K562 (cell line): ENCODE measurements around the gene SLC35F4. TPM values are rescaled to one million over a fixed set of nuclear protein-coding genes. Genes with fewer than 3 reads are reported as not detected.

Experiments
- ATAC-seq: fragments of 200-7000 bp; cut with Tn5 transposase; 3 replicates; pipeline ENCODE4 v1.9.1; 2020; ENCODE audit warnings: moderate library complexity
- BruUV-seq: library from RNA; stranded (reverse); fragments of 400-500 nt; replicated peaks from 2 replicates; lab custom pipeline; 2021; lab: Mats Ljungman, UMichigan
- CTCF ChIA-PET: fragments of 300-600 bp; formaldehyde crosslinking; extraction: SDS; loops from one replicate; lab custom pipeline; 2021; ENCODE audit warnings: low intra/inter-chr PET ratio; lab: Yijun Ruan, JAX
- POLR2A ChIA-PET: fragments of 300-600, 350-650 bp; sonication (Branson Sonifier 250); formaldehyde crosslinking; extraction: SDS; loops from one replicate; lab custom pipeline; 2021; ENCODE audit warnings: antibody characterized with exemption, inconsistent platforms; lab: Yijun Ruan, JAX
- DNase-seq, 4 experiments: peaks; one replicate each; pipeline versions ENCODE4 v3.0.0 to v3.0.0-alpha.2; 2011 to 2018; ENCODE audit warnings: low spot score in 3 of 4, mixed read lengths in 3 of 4; ENCODE audit errors: extremely low read depth in 1 of 4
- FAIRE-seq: peaks from 2 replicates; lab custom pipeline; 2011; peaks lifted over from hg19 to GRCh38; lab: Jason Lieb, UNC
- H2AFZ ChIP-seq: 2 replicates; pipeline ENCODE4 v1.6.0; 2011; ENCODE audit warnings: low read depth, low read length, control low read depth, inconsistent platforms
- H3K27ac ChIP-seq: fragments of 200-600 bp; 3 replicates; pipeline ENCODE4 v1.8.0; 2011; ENCODE audit warnings: low read depth, mild to moderate bottlenecking, control low read depth, inconsistent platforms, low read length, moderate library complexity, mixed read lengths; ENCODE audit errors: extremely low read depth
- H3K27me3 ChIP-seq, 2 experiments: fragments of 300-600 bp in 1 of 2; 2 replicates in 1 of 2; 3 replicates in 1 of 2; pipeline versions ENCODE4 v1.6.0 to v1.8.0; 2011; ENCODE audit warnings: inconsistent platforms in 2 of 2, low read length in 2 of 2, mild to moderate bottlenecking in 1 of 2, mixed read lengths in 1 of 2, moderate library complexity in 1 of 2; ENCODE audit not compliant: control insufficient read depth in 2 of 2, insufficient read depth in 2 of 2
- H3K36me3 ChIP-seq: fragments of 300-600 bp; 3 replicates; pipeline ENCODE4 v1.8.0; 2011; ENCODE audit warnings: mild to moderate bottlenecking, low read length, inconsistent platforms; ENCODE audit not compliant: control insufficient read depth, insufficient read depth
- H3K4me1 ChIP-seq, 2 experiments: fragments of 200-600 bp in 1 of 2; replicated peaks in 1 of 2; 2 replicates in 1 of 2; 3 replicates in 1 of 2; pipeline versions ENCODE4 v1.5.1 to v1.8.0; 2011; ENCODE audit warnings: inconsistent platforms in 2 of 2, low read length in 2 of 2, mild to moderate bottlenecking in 1 of 2, mixed read lengths in 1 of 2, moderate library complexity in 1 of 2; ENCODE audit not compliant: control insufficient read depth in 2 of 2, insufficient read depth in 2 of 2
- H3K4me2 ChIP-seq: 2 replicates; pipeline ENCODE4 v1.6.1; 2011; ENCODE audit warnings: low read length, control low read depth, inconsistent platforms, mixed read lengths; ENCODE audit not compliant: insufficient read depth
- H3K4me3 ChIP-seq: fragments of 200-600 bp; sonication (generic), shearing (Covaris generic); 2 replicates; pipeline ENCODE4 v1.5.1; 2016; ENCODE audit warnings: control low read depth, inconsistent platforms
- H3K79me2 ChIP-seq: fragments of 200-600 bp; 3 replicates; pipeline ENCODE4 v1.8.0; 2011; ENCODE audit warnings: low read length, inconsistent platforms; ENCODE audit not compliant: control insufficient read depth, insufficient read depth
- H3K9ac ChIP-seq, 2 experiments: 2 replicates each; pipeline versions ENCODE4 v1.6.0 to v1.6.1; 2011; ENCODE audit warnings: low read depth in 2 of 2, low read length in 2 of 2, control low read depth in 1 of 2, inconsistent platforms in 1 of 2, mild to moderate bottlenecking in 1 of 2, mixed read lengths in 1 of 2; ENCODE audit not compliant: insufficient read depth in 1 of 2
- H3K9me1 ChIP-seq: one replicate; pipeline ENCODE4 v1.6.0; 2011; ENCODE audit warnings: inconsistent platforms, mild to moderate bottlenecking, low read length, moderate library complexity; ENCODE audit not compliant: control insufficient read depth, insufficient read depth
- H3K9me3 ChIP-seq: replicated peaks from 2 replicates; pipeline ENCODE4 v1.5.1; 2011; ENCODE audit warnings: low read depth, low read length, inconsistent platforms; ENCODE audit not compliant: control insufficient read depth, insufficient read depth
- H4K20me1 ChIP-seq: replicated peaks from 2 replicates; pipeline ENCODE4 v1.6.1; 2011; ENCODE audit warnings: low read length, inconsistent platforms, mixed read lengths; ENCODE audit not compliant: control insufficient read depth, insufficient read depth
- BRF1 ChIP-seq: IDR thresholded peaks from 3 replicates; pipeline ENCODE4 v1.6.1; 2011; ENCODE audit warnings: borderline replicate concordance, mild to moderate bottlenecking; ENCODE audit not compliant: insufficient read length; ENCODE audit errors: extremely low read depth
- CTBP1 ChIP-seq: fragments of 450-650 bp; IDR thresholded peaks from 2 replicates; pipeline ENCODE4 v1.6.1; 2016; ENCODE audit warnings: borderline replicate concordance
- JUND ChIP-seq, 2 experiments: IDR thresholded peaks; 2 replicates in 1 of 2; 3 replicates in 1 of 2; pipeline ENCODE4 v1.6.1; 2011; ENCODE audit warnings: borderline replicate concordance in 2 of 2, low read depth in 2 of 2, low read length in 2 of 2, improper control_type of control experiment in 1 of 2, missing biosample characterization in 1 of 2, missing genetic modification characterization in 1 of 2, missing genetic modification reagents in 1 of 2
- KLF16 ChIP-seq: IDR thresholded peaks from 2 replicates; pipeline ENCODE4 v1.6.1; 2016; ENCODE audit warnings: antibody characterized with exemption
- MAZ ChIP-seq, 2 experiments: fragments of 450-650 bp in 1 of 2; sonication (generic) in 1 of 2; formaldehyde crosslinking; IDR thresholded peaks in 1 of 2; conservative IDR thresholded peaks in 1 of 2; 2 replicates each; pipeline versions ENCODE4 v1.4.0 to v1.5.0; 2020; ENCODE audit warnings: mild to moderate bottlenecking in 1 of 2, missing genetic modification reagents in 1 of 2
- POLR2B ChIP-seq: fragments of 450-650 bp; IDR thresholded peaks from 2 replicates; pipeline ENCODE4 v1.6.1; 2018; ENCODE audit warnings: low read depth; ENCODE audit not compliant: partially characterized antibody
- RHOXF2B ChIP-seq: fragments of 250-450 bp; sonication (Bioruptor Pico); conservative IDR thresholded peaks from 2 replicates; pipeline ENCODE4 v1.5.1; 2021
- ZNF232 ChIP-seq: sonication (generic); formaldehyde crosslinking; IDR thresholded peaks from 2 replicates; pipeline ENCODE4 v1.8.0; 2022; ENCODE audit warnings: mild to moderate bottlenecking, missing genetic modification reagents
- ZNF780A ChIP-seq: fragments of 250-450 bp; sonication (Bioruptor Pico); IDR thresholded peaks from 2 replicates; pipeline ENCODE4 v1.5.0; 2021; ENCODE audit warnings: mild to moderate bottlenecking
- WGBS: fragments of 100-300 bp; shearing (Covaris generic); methylation state at CpG from one replicate; pipeline ENCODE4 v1.1.6; 2016; ENCODE audit warnings: low coverage, mixed read lengths; ENCODE audit not compliant: insufficient coverage; ENCODE audit errors: missing lambda C conversion rate; 5-methylcytosine and 5-hydroxymethylcytosine counted together
- in situ Hi-C: fragments of 300-500 bp; cut with MboI; formaldehyde crosslinking; loops from 4 replicates; pipeline ENCODE4 v1.15.0; 2018; ENCODE audit warnings: inconsistent platforms, mixed read lengths
- intact Hi-C: fragments of 100-400 bp; cut with micrococcal nuclease; formaldehyde crosslinking; loops from 2 replicates; pipeline ENCODE4 v1.14.2; 2022
- polyA plus RNA-seq, 8 experiments: library from polyadenylated mRNA; depleted of rRNA in 4 of 8; stranded (reverse) in 5 of 8; unstranded in 3 of 8; fragments of >200 nt; fragmentation: Nextera tagmentation in 2 of 8; fragmentation: Illumina TruSeq in 1 of 8; extraction: Ambion mirVana in 2 of 8; extraction: Trizol in 1 of 8; gene quantifications; 2 replicates each; pipeline versions ENCODE4 v1.2.1 to v1.2.3, GENCODE V29; 2011 to 2014; ENCODE audit warnings: inconsistent platforms in 1 of 8, missing spikeins in 1 of 8
- total RNA-seq, 7 experiments: library from RNA; depleted of rRNA in 6 of 7; stranded (reverse); fragments of >200 nt in 6 of 7; fragmentation: Illumina TruSeq in 2 of 7; extraction: Trizol in 2 of 7; gene quantifications; 2 replicates each; pipeline versions ENCODE4 v1.2.1 to v1.2.3, GENCODE V29; 2011 to 2021; ENCODE audit warnings: low replicate concordance in 1 of 7
- TF ChIP-seq, protein P1 (sequence below): IDR thresholded peaks from 2 replicates; pipeline ENCODE4 v1.6.1; 2011; ENCODE audit not compliant: insufficient read length; ENCODE audit errors: extremely low read depth
- TF ChIP-seq, protein P2 (sequence below): fragments of 250-450 bp; sonication (Bioruptor Pico); IDR thresholded peaks from 2 replicates; pipeline ENCODE4 v1.4.0; 2020; ENCODE audit warnings: mild to moderate bottlenecking, moderate library complexity, borderline replicate concordance

SLC35F4 gene
- total and polyA plus RNA-seq, 9 of the 15 experiments (the other 6 are each of a cell fraction or from before 2014, with no cell fraction given), result 0.01 TPM; not detected in 8

DNA sequence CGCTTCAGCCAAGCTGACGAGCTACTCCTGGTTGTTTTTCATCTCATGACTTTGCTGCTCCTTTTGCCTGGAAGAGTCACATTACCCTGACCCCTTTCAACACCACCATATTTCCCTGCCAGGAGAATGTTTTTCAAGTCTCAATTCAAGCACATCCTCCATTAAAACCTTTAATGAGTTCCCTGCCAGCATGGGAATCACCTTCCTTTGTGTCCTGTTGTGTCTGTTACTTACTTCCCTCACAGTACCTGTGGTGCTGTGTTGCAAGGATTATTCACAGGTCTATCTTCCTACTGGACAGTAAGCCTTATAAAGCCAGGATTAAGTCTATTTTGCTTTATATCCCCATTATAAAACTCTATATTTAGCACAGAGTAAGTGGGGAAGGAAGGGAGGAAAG, 13.6 kb upstream of the SLC35F4 start:
- H3K4me1 ChIP-seq, result no peaks in the 10 kb centered on the region
- no peak overlapping the region for H3K4me2 ChIP-seq
- ChIA-PET POLR2A (no interaction called here), CTCF (no interaction called here)
- H2AFZ ChIP-seq, result no peak overlapping the region
- DNase-seq (no peak), FAIRE-seq (no peak), ATAC-seq (no peak)
- H3K9me3 ChIP-seq, result no peaks in the 10 kb centered on the region
- no peaks in the 10 kb centered on the region for H3K9me1 ChIP-seq
- 0% methylated on average over 2 of the region's 2 CpGs for WGBS
- no peaks in the 10 kb centered on the region for H3K79me2 ChIP-seq
- H3K9ac ChIP-seq, result no peak overlapping the region
- no peak overlapping the region for H3K4me3 ChIP-seq
- no peaks in the 10 kb centered on the region for H3K27me3 ChIP-seq
- no peak overlapping the region for H3K27ac ChIP-seq
- no peaks in the 10 kb centered on the region for H3K36me3 ChIP-seq
- in situ Hi-C loops (no loop called here), intact Hi-C loops (no loop called here)
- BruUV-seq, result no TSS peak
- H4K20me1 ChIP-seq, result no peaks in the 10 kb centered on the region
- no peak for TF ChIP-seq BRF1
- TF ChIP-seq, protein P1, sequence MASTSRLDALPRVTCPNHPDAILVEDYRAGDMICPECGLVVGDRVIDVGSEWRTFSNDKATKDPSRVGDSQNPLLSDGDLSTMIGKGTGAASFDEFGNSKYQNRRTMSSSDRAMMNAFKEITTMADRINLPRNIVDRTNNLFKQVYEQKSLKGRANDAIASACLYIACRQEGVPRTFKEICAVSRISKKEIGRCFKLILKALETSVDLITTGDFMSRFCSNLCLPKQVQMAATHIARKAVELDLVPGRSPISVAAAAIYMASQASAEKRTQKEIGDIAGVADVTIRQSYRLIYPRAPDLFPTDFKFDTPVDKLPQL, result no peak
- no peak for TF ChIP-seq ZNF232
- TF ChIP-seq CTBP1, result no peak
- TF ChIP-seq KLF16, result no peak
- TF ChIP-seq ZNF780A, result no peak
- no peak for TF ChIP-seq POLR2B
- TF ChIP-seq MAZ (CRISPR knock-in tag; conservative IDR thresholded peaks at IDR 0.05 in 1 of 2, IDR thresholded peaks at IDR 0.05 in 1 of 2), result no peak
- TF ChIP-seq, protein P2, sequence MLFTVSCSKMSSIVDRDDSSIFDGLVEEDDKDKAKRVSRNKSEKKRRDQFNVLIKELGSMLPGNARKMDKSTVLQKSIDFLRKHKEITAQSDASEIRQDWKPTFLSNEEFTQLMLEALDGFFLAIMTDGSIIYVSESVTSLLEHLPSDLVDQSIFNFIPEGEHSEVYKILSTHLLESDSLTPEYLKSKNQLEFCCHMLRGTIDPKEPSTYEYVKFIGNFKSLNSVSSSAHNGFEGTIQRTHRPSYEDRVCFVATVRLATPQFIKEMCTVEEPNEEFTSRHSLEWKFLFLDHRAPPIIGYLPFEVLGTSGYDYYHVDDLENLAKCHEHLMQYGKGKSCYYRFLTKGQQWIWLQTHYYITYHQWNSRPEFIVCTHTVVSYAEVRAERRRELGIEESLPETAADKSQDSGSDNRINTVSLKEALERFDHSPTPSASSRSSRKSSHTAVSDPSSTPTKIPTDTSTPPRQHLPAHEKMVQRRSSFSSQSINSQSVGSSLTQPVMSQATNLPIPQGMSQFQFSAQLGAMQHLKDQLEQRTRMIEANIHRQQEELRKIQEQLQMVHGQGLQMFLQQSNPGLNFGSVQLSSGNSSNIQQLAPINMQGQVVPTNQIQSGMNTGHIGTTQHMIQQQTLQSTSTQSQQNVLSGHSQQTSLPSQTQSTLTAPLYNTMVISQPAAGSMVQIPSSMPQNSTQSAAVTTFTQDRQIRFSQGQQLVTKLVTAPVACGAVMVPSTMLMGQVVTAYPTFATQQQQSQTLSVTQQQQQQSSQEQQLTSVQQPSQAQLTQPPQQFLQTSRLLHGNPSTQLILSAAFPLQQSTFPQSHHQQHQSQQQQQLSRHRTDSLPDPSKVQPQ (CRISPR knock-in tag), result no peak
- no peak for TF ChIP-seq RHOXF2B (CRISPR knock-in tag)
- no peak for TF ChIP-seq JUND (IDR thresholded peaks at IDR 0.05; ENCODE audit: borderline replicate concordance, low read depth, low read length)
- no peak for TF ChIP-seq JUND (tag; IDR thresholded peaks at IDR 0.05; ENCODE audit: borderline replicate concordance, low read depth, low read length)
